Activated T-cell treated with anti-CD3 and anti-CD28 coated beads, Interleukin-2, amount 50 U/mL, for 24 hours (primary cell): ENCODE data around the gene IST1.

Experiments used
- DNase-seq: peaks from one replicate; pipeline ENCODE4 v3.0.0-alpha.2; 2020
- H3K27ac Mint-ChIP-seq: 2 replicates; pipeline ENCODE4 v1.8.0; 2020; ENCODE audit warnings: mild to moderate bottlenecking, mixed read lengths
- H3K27me3 Mint-ChIP-seq: 2 replicates; pipeline ENCODE4 v1.8.0; 2020; ENCODE audit warnings: mixed read lengths
- H3K36me3 Mint-ChIP-seq: 2 replicates; pipeline ENCODE4 v1.8.0; 2020; ENCODE audit warnings: low read depth, mixed read lengths
- H3K4me1 Mint-ChIP-seq: 2 replicates; pipeline ENCODE4 v1.8.0; 2020; ENCODE audit warnings: low read depth, mixed read lengths
- H3K4me3 Mint-ChIP-seq: 2 replicates; pipeline ENCODE4 v1.8.0; 2020; ENCODE audit warnings: mild to moderate bottlenecking, moderate library complexity, mixed read lengths
- H3K9me3 Mint-ChIP-seq: 2 replicates; pipeline ENCODE4 v1.8.0; 2020; ENCODE audit warnings: mixed read lengths

Gene IST1

GRCh38 chr16:71894921-71895678 is at the start of gene IST1:
IST1 (plus strand) TSS chr16:71895531; CDS start chr16:71915641, 20,110 bp downstream.
- DNase-seq: peak; percentile 98
- peak within 1 kb of the TSS; percentile 98 for H3K27ac Mint-ChIP-seq

DNA sequence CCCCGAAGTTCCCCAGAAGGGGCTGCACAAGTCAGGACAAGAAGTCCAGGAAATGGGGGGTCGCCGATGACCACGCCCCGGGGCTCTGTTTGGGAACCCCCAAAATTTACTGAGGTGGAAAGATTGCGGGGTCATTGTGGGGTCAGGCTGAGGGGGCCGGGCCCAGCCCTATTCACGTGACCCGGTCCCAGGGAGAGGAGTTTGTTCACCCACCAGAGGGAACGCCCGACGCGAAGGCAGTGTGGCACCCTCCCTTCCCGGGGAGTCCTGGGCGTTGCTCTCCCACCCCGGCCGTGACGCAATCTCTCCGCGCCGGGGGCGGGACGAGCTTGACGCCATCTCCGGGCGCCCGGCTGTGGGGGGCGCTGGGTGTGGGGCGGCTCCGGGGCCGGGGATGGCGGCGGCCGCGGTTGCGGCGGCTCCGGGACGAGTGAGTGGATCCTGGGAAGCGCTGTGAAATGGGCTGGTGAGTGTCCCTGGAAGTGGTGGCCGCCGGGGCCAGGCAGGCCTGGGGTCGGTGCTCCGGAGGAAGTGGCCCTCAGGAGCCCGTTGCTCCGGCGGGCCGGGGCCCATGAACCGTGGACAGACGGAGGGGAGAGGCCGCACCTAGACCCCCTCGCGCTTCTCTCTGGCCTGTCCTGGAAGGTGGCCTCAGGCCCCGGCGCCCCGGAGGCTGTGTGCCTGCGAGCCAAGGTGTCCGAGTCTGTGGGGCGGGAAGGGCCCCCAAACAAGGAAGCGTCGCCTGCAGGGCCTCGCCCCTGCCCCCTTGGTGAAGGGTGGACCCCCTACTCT is 49.5 kb upstream of the IST1 start, which contains the start of gene ATXN1L:
ATXN1L (plus strand) TSS at position 338 of the 792 bp plus-strand sequence. CDS start 3,765 bp downstream, outside the sequence.
- DNase-seq: peak; percentile 98
- Mint-ChIP-seq H3K4me1 (peaks cover 50% of the 10 kb centered on the region), H3K9me3 (no peaks in the 10 kb centered on the region), H3K27ac (peak within 1 kb of the TSS; percentile 96), H3K27me3 (no peaks in the 10 kb centered on the region), H3K36me3 (peaks cover 45% of the 10 kb centered on the region), H3K4me3 (peak within 1 kb of the TSS; percentile 93)

More at GRCh38 chr16:71894921-71895678, at the start of gene IST1:
- Mint-ChIP-seq H3K27me3 (no peaks in the 10 kb centered on the region), H3K4me1 (peaks cover 29% of the 10 kb centered on the region), H3K9me3 (no peaks in the 10 kb centered on the region), H3K4me3 (peak within 1 kb of the TSS; percentile 98), H3K36me3 (peaks cover 37% of the 10 kb centered on the region)

DNA sequence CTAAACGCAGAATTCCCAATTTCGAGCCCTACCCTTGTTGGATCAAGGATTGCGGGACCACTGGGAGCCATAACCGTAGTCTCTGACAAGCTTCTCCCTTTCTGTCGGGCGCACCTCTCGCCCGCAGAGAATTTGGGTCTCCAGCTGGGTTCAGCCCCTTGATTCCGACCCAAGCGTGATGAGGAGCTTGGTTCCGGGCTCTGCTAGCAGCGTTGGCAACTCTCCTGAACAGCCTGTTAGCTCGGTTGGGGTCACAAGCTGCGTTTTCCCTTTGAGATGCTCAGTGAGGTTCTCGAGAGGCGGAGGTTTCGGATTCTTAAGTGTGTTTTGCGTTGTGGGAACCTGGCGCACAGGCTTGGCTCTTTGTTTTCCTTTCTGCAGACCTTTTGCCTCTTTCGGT is 48.9 kb upstream of the IST1 start:
- peak overlapping the region; percentile 93 for H3K4me3 Mint-ChIP-seq
- no peak for DNase-seq
- peaks cover 51% of the 10 kb centered on the region for H3K36me3 Mint-ChIP-seq
- peaks cover 51% of the 10 kb centered on the region for H3K4me1 Mint-ChIP-seq
- H3K9me3 Mint-ChIP-seq: no peaks in the 10 kb centered on the region
- no peaks in the 10 kb centered on the region for H3K27me3 Mint-ChIP-seq
- H3K27ac Mint-ChIP-seq: peak overlapping the region; percentile 90

DNA sequence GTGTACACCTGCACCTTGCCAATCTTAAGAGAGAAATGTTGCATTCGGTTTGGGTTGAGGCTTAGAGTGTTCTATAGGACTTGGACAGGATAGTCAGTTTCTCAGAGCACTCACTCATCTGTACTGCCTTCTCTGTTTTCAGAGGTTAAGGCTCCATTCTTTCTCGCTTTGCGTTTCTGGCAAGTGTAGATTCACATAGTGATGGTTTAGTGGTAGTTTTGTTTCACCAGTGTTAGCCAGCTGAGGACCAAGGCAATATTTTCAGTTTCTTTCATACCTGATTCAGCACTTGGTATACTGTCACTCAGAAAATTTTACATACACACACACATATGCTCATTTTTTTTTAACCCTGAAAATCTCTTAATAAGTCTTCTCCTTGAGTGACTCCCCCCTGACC is 48.2 kb upstream of the IST1 start:
- H3K27ac Mint-ChIP-seq: peak overlapping the region; percentile 90
- peaks cover 54% of the 10 kb centered on the region for H3K4me1 Mint-ChIP-seq
- no peaks in the 10 kb centered on the region for H3K27me3 Mint-ChIP-seq
- DNase-seq: no peak
- H3K36me3 Mint-ChIP-seq: peaks cover 57% of the 10 kb centered on the region
- H3K4me3 Mint-ChIP-seq: peak overlapping the region; percentile 93
- no peaks in the 10 kb centered on the region for H3K9me3 Mint-ChIP-seq

DNA sequence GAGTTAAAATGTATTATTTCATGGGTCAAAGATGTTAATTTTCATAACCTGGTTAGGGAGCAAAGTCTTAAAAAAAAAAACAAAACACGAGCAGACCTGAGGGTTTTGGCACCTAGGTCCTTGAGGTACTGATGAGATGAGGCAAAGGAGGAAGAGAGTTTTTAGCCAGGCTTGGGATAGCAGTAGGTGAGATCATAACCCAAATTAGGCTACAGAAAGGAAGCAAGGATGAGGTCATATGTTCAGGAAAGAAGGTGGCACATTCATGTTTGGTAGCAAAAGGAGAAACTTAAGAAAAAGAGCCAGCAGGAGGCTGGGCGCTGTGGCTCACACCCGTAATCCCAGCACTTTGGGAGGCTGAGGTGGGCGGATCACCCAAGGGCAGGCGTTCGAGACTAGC is 46.7 kb upstream of the IST1 start:
- peaks cover 72% of the 10 kb centered on the region for H3K36me3 Mint-ChIP-seq
- no peaks in the 10 kb centered on the region for H3K9me3 Mint-ChIP-seq
- H3K27me3 Mint-ChIP-seq: no peaks in the 10 kb centered on the region
- no peak overlapping the region for H3K4me3 Mint-ChIP-seq
- H3K27ac Mint-ChIP-seq: no peak overlapping the region
- peaks cover 55% of the 10 kb centered on the region for H3K4me1 Mint-ChIP-seq
- DNase-seq: no peak

DNA sequence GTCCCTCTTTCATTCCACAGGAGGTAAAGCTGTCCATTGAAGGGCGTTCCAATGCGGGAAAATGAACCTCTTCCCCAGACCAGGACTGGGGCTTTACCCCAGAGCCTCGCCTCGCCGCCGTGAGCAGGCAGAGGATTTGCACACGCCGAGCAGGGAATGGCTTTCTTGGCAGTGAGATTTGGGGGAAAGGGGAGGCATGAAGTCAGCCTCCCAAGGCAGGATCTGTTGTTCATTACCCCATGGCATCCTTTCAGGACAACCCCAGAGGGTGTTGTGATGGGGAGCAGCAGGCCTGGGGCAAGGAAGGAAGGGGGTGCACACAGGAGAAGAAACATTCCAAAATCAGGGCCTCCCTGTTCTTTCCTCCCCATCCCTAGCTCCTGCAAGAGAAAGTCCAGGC is 43.6 kb upstream of the IST1 start:
- Mint-ChIP-seq H3K4me3 (no peak overlapping the region), H3K36me3 (peaks cover 87% of the 10 kb centered on the region), H3K9me3 (no peaks in the 10 kb centered on the region), H3K27ac (peak overlapping the region; percentile 45), H3K27me3 (no peaks in the 10 kb centered on the region), H3K4me1 (peaks cover 72% of the 10 kb centered on the region)
- no peak for DNase-seq

- Mint-ChIP-seq H3K36me3 (peaks cover 87% of the 10 kb centered on the region), H3K4me3 (no peak overlapping the region), H3K9me3 (no peaks in the 10 kb centered on the region), H3K4me1 (peaks cover 71% of the 10 kb centered on the region), H3K27me3 (no peaks in the 10 kb centered on the region), H3K27ac (peak overlapping the region; percentile 45)
- no peak for DNase-seq
Measured at GRCh38 chr16:71852158-71852557, 43.2 kb upstream of the IST1 start.

DNA sequence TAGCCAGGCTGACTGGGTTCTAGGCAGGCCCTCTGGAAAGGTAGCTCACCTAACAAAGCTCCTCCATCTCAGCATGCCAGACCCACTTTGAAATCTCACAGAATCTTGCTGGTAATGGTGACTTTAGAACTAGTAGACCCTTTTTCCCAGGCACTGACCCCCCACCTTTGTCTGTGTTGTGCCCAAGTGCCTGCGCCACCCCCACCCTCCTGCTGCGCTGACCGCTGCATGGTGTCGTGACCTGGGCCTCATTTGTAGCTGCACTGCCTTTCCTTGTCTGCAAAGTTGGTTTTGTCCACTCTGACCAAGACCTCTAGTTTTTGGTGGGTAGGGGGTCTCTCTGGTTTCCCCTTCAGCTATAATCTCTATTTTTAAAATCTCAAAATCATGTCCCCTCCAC is 42.8 kb upstream of the IST1 start:
- no peaks in the 10 kb centered on the region for H3K9me3 Mint-ChIP-seq
- peaks cover 70% of the 10 kb centered on the region for H3K4me1 Mint-ChIP-seq
- no peak overlapping the region for H3K4me3 Mint-ChIP-seq
- peak overlapping the region; percentile 45 for H3K27ac Mint-ChIP-seq
- peaks cover 88% of the 10 kb centered on the region for H3K36me3 Mint-ChIP-seq
- H3K27me3 Mint-ChIP-seq: no peaks in the 10 kb centered on the region
- DNase-seq: no peak

DNA sequence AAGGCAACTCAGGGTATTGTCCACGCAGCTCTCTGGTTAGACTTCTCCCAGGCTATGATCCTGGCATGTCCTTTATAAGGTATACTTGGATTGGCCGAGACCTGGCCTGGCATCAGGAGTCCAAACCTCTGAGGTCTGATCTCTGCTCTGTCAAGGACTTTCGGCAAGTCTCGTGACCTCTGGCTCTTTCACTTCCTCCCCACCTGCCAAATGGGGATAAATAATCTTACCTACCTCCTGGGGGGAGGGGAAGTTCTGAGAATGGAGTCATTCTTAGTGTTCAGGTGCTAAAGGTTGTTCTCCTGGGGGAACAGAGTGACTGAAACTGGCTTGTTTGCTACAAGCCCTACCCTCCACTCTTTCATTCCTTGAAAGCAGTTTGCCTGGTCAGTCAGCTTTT is 41.9 kb upstream of the IST1 start:
- Mint-ChIP-seq H3K4me3 (no peak overlapping the region), H3K4me1 (peaks cover 62% of the 10 kb centered on the region)

GRCh38 chr16:71854369-71854948 is 40.9 kb upstream of the IST1 start:
- H3K4me1 Mint-ChIP-seq: peaks cover 60% of the 10 kb centered on the region
- H3K36me3 Mint-ChIP-seq: peaks cover 86% of the 10 kb centered on the region
- H3K27ac Mint-ChIP-seq: peak overlapping the region; percentile 50
- H3K4me3 Mint-ChIP-seq: no peak overlapping the region
- no peaks in the 10 kb centered on the region for H3K27me3 Mint-ChIP-seq
- H3K9me3 Mint-ChIP-seq: no peaks in the 10 kb centered on the region
- DNase-seq: no peak

More for the DNA sequence above, 41.9 kb upstream of the IST1 start:
- Mint-ChIP-seq H3K36me3 (peaks cover 86% of the 10 kb centered on the region), H3K9me3 (no peaks in the 10 kb centered on the region), H3K27ac (peak overlapping the region; percentile 42), H3K27me3 (no peaks in the 10 kb centered on the region)
- no peak for DNase-seq

GRCh38 chr16:71855937-71856662 is 39.2 kb upstream of the IST1 start:
- DNase-seq: peak; percentile 38
- no peaks in the 10 kb centered on the region for H3K9me3 Mint-ChIP-seq
- H3K4me1 Mint-ChIP-seq: peaks cover 58% of the 10 kb centered on the region
- peak overlapping the region; percentile 88 for H3K27ac Mint-ChIP-seq
- no peaks in the 10 kb centered on the region for H3K27me3 Mint-ChIP-seq
- H3K36me3 Mint-ChIP-seq: peaks cover 81% of the 10 kb centered on the region
- no peak overlapping the region for H3K4me3 Mint-ChIP-seq

- H3K9me3 Mint-ChIP-seq: no peaks in the 10 kb centered on the region
- peak overlapping the region; percentile 44 for H3K27ac Mint-ChIP-seq
- H3K27me3 Mint-ChIP-seq: no peaks in the 10 kb centered on the region
- H3K4me1 Mint-ChIP-seq: peaks cover 32% of the 10 kb centered on the region
- H3K36me3 Mint-ChIP-seq: peaks cover 66% of the 10 kb centered on the region
- no peak overlapping the region for H3K4me3 Mint-ChIP-seq
- no peak for DNase-seq
Measured at GRCh38 chr16:71859762-71860521, 35.4 kb upstream of the IST1 start.

DNA sequence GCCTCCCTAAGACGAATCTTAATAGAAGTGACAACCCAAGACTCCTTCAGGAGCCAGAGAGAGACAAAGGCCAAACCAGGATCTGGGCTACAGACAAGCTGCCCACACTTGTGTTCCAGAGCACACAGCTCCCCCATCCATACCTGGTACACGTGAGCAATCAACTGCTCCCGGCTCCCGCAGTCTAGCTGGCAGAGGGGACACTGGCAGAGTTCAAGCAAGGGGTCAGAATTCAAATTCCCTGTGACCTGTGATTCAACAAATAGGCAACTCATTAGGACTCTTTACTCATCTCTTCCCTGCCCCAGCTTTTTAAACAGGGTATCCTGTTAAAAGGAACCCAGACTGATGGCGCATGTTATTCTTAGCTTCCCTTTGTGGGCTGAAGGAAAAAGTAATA is 31.3 kb upstream of the IST1 start:
- peaks cover 20% of the 10 kb centered on the region for H3K4me1 Mint-ChIP-seq

More for the DNA sequence above, 31.3 kb upstream of the IST1 start:
- H3K9me3 Mint-ChIP-seq: no peaks in the 10 kb centered on the region
- H3K27ac Mint-ChIP-seq: peak overlapping the region; percentile 88
- H3K4me3 Mint-ChIP-seq: no peak overlapping the region
- no peaks in the 10 kb centered on the region for H3K27me3 Mint-ChIP-seq
- peaks cover 50% of the 10 kb centered on the region for H3K36me3 Mint-ChIP-seq
- DNase-seq: no peak
